Measurements from ENCODE around the gene ACTL10. TPM values are rescaled to one million over a fixed set of nuclear protein-coding genes. Genes with fewer than 3 reads are reported as not detected.

The ACTL10 gene
- total and polyA plus RNA-seq, 2 of the 13 experiments (the other 11 are each of a cell fraction or from before 2014, with no cell fraction given), result not detected

- no peak for ATAC-seq
- intact Hi-C loops (cut with micrococcal nuclease; ENCODE audit: unreplicated experiment) (no loop called here), in situ Hi-C loops (cut with HindIII; ENCODE audit: extremely low pct_ligation_motif_present, low pct_unique_long_range_greater_than_20kb) (loop anchor here (10.0 kb wide), 1 partner anchor 130 kb away; no protein-coding TSS in a partner anchor)
- Histone ChIP-seq H3K4me1 (ENCODE audit: insufficient read depth, low read length) (peaks cover 6% of the 10 kb centered on the region; the same call in 1 of the 2 replicates), H3K36me3 (replicated peaks in 1 of 2; ENCODE audit: control insufficient read depth in 1 of 2, insufficient read depth in 2 of 2, low read length in 2 of 2) (peaks cover 32 to 47% of the 10 kb centered on the region in 2 experiments), H3K27me3 (ENCODE audit: control insufficient read depth in 1 of 2, insufficient read depth in 2 of 2, low read length in 2 of 2) (no peaks in the 10 kb centered on the region), H4K20me1 (ENCODE audit: insufficient read depth, low read length) (no peaks in the 10 kb centered on the region; the same call in 1 of the 2 replicates), H3K9me3 (ENCODE audit: low read length) (no peaks in the 10 kb centered on the region), H3K4me2 (ENCODE audit: low read depth, low read length) (no peak overlapping the region), H2AFZ (ENCODE audit: low read length) (no peak overlapping the region), H3K27ac (ENCODE audit: extremely low read length, insufficient read depth, low read length) (no peak overlapping the region), H3K9ac (ENCODE audit: insufficient read depth, low read depth, low read length) (no peak overlapping the region), H3K4me3 (replicated peaks in 1 of 3; ENCODE audit: insufficient read depth in 1 of 3, low read depth in 2 of 3, low read length in 3 of 3) (no peak overlapping the region), H3K79me2 (ENCODE audit: insufficient read depth, low read length) (no peaks in the 10 kb centered on the region)
- 97% methylated on average over 28 of the region's 28 CpGs for WGBS (ENCODE audit: low lambda C conversion rate)
- no TSS peak for BruUV-seq (replicated peaks)
- no peak for DNase-seq (ENCODE audit: low spot score)
- POLR2A ChIA-PET, result no interaction called here
- CTCF ChIA-PET (ENCODE audit: low intra/inter-chr PET ratio, low total read pairs), result no interaction called here
- no peak for FAIRE-seq
- no peak for TF ChIP-seq KDM2A (CRISPR knock-in tag; IDR thresholded peaks at IDR 0.05; ENCODE audit: borderline replicate concordance, low read depth)
- TF ChIP-seq MEIS2 (CRISPR knock-in tag; IDR thresholded peaks at IDR 0.05), result peak; percentile 50; the same call in 1 of the 2 replicates
- no peak for TF ChIP-seq ATF7-NPFF (CRISPR knock-in tag; IDR thresholded peaks at IDR 0.05; ENCODE audit: low read depth)
- 0 out of 2 replicates have a peak, but pooled peaks have one; percentile 33 for TF ChIP-seq ZBTB38 (CRISPR knock-in tag; IDR thresholded peaks at IDR 0.05)
- no peak for TF ChIP-seq ZNF703 (CRISPR knock-in tag; IDR thresholded peaks at IDR 0.05; ENCODE audit: borderline replicate concordance)
- TF ChIP-seq NFE2L2 (IDR thresholded peaks at IDR 0.05; ENCODE audit: low read length), result no peak
- peak; percentile 73 for TF ChIP-seq AGO2 (optimal IDR thresholded peaks at IDR 0.05; ENCODE audit: low read depth, low read length)
- no peak for TF ChIP-seq SMAD3 (CRISPR knock-in tag; IDR thresholded peaks at IDR 0.05)
- TF ChIP-seq ZNF282 (IDR thresholded peaks at IDR 0.05; ENCODE audit: partially characterized antibody), result no peak
- 0 out of 2 replicates have a peak, but pooled peaks have one; percentile 18 for TF ChIP-seq MYC (CRISPR knock-in tag; IDR thresholded peaks at IDR 0.05; ENCODE audit: borderline replicate concordance)
- no peak for TF ChIP-seq MYPOP (CRISPR knock-in tag; IDR thresholded peaks at IDR 0.05)
- TF ChIP-seq ZNF446 (CRISPR knock-in tag; IDR thresholded peaks at IDR 0.05), result no peak
- TF ChIP-seq EHMT2 (IDR thresholded peaks at IDR 0.05; ENCODE audit: borderline replicate concordance, low read depth, low read length), result no peak
- TF ChIP-seq, protein P1, sequence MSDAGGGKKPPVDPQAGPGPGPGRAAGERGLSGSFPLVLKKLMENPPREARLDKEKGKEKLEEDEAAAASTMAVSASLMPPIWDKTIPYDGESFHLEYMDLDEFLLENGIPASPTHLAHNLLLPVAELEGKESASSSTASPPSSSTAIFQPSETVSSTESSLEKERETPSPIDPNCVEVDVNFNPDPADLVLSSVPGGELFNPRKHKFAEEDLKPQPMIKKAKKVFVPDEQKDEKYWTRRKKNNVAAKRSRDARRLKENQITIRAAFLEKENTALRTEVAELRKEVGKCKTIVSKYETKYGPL (CRISPR knock-in tag; IDR thresholded peaks at IDR 0.05), result no peak
- TF ChIP-seq ZNF790 (CRISPR knock-in tag; IDR thresholded peaks at IDR 0.05; ENCODE audit: borderline replicate concordance), result no peak
- TF ChIP-seq, protein P2, sequence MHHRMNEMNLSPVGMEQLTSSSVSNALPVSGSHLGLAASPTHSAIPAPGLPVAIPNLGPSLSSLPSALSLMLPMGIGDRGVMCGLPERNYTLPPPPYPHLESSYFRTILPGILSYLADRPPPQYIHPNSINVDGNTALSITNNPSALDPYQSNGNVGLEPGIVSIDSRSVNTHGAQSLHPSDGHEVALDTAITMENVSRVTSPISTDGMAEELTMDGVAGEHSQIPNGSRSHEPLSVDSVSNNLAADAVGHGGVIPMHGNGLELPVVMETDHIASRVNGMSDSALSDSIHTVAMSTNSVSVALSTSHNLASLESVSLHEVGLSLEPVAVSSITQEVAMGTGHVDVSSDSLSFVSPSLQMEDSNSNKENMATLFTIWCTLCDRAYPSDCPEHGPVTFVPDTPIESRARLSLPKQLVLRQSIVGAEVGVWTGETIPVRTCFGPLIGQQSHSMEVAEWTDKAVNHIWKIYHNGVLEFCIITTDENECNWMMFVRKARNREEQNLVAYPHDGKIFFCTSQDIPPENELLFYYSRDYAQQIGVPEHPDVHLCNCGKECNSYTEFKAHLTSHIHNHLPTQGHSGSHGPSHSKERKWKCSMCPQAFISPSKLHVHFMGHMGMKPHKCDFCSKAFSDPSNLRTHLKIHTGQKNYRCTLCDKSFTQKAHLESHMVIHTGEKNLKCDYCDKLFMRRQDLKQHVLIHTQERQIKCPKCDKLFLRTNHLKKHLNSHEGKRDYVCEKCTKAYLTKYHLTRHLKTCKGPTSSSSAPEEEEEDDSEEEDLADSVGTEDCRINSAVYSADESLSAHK (CRISPR knock-in tag; IDR thresholded peaks at IDR 0.05; ENCODE audit: borderline replicate concordance), result no peak
- TF ChIP-seq EED (CRISPR knock-in tag; IDR thresholded peaks at IDR 0.05), result no peak
- peak; percentile 30 for TF ChIP-seq AGO1 (IDR thresholded peaks at IDR 0.05; ENCODE audit: low read depth, low read length, poor library complexity, severe bottlenecking)
- TF ChIP-seq ZNF235 (CRISPR knock-in tag; IDR thresholded peaks at IDR 0.05; ENCODE audit: borderline replicate concordance), result no peak
- TF ChIP-seq NR3C1 (CRISPR knock-in tag; IDR thresholded peaks at IDR 0.05), result no peak
- no peak for TF ChIP-seq KLF15 (CRISPR knock-in tag; IDR thresholded peaks at IDR 0.05; ENCODE audit: borderline replicate concordance)
Measured at GRCh38 chr20:33644313-33645071, 22.3 kb upstream of the ACTL10 start.
